GM12872 (cell line): Measurements from ENCODE around the gene ALDH2.

ENCODE experiments used
- CTCF ChIP-seq: IDR thresholded peaks from 3 replicates; pipeline ENCODE4 v1.5.1; 2011; ENCODE audit warnings: low read depth, mild to moderate bottlenecking, low read length, moderate library complexity; ENCODE audit not compliant: insufficient read depth

Gene ALDH2

GRCh38 chr12:111826316-111826715, 59.6 kb downstream of the ALDH2 start:
- no peak for TF ChIP-seq CTCF

DNA sequence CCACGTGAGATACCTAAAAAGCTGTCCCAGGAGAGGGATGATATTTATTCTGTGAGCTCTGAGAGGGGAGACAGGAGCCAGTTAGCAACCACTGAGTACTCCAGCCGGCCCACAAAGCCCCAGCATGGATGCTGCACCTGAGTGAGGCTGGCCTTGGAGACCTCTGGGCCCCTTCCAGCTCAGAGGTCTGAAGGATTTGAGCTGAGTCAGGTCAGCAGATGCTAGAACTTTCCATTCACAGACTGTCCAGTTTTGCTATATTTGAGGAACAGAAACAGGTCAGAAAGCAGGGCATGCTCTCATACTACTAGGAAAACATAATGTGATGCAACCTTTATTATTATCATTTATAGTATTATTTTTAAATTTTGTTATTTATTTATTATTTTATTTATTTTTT, 60.3 kb downstream of the ALDH2 start:
- TF ChIP-seq CTCF, result no peak

GRCh38 chr12:111827907-111828306, 61.2 kb downstream of the ALDH2 start:
- TF ChIP-seq CTCF, result no peak

DNA sequence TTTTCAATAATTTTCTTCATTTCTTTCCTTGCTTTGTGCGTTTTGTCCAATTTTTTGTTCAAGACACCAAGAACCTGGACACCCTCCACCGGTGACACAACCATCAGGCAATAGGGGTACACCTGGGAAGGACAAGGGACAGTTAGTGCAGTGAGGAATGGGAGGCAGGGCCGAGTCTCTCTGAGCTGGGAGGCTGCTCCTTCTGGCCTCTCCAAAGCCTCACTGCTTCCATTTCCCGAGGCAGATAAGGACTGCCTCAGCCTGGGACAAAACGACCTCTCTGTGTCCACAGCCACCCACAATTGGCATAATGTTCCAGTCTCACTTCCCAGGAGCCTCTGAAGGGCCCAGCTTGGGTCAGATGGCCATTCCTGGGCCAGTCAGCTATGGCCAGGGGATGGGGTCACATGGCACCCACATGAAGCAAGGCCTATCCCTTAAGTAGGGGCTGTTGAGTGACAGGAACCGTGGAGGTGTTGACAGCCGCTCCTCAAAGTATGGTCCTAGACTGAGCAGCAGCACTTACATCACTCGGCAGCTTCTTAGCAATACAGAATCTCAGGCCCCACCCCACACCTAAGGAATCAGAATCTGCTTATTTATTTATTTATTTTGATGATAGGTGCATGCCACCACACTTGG, 61.7 kb downstream of the ALDH2 start:
- no peak for TF ChIP-seq CTCF

GRCh38 chr12:111838353-111838752, 71.6 kb downstream of the ALDH2 start:
- TF ChIP-seq CTCF, result no peak

DNA sequence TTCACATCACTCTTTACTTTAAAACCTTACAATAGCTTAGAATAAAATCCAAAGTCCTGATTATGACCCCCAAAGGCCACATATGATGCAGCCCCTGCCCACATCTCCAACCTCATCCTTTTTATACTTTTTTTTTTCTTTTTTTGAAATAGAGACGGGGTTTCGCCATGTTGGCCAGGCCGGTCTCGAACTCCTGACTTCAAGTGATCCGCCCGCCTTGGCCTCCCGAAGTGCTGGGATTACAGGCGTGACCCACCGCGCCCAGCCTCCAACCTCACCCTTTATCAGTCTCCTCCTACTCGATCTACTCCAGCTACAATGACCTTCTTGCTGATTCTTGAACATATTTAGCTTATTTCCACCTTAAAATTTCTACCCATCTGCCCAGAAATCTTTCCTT, 74.1 kb downstream of the ALDH2 start:
- no peak for TF ChIP-seq CTCF

GRCh38 chr12:111841236-111841749, 74.6 kb downstream of the ALDH2 start:
- no peak for TF ChIP-seq CTCF
